ENCODE results near the gene EVC2.

The EVC2 gene

GRCh38 chr4:5757536-5757935 lies 49.2 kb upstream of the EVC2 start:
- ATAC-seq: no peak
- TF ChIP-seq ZFP3 (CRISPR knock-in tag; IDR thresholded peaks at IDR 0.05): no peak
- no peak for TF ChIP-seq PPARA (CRISPR knock-in tag; IDR thresholded peaks at IDR 0.05; ENCODE audit: borderline replicate concordance)
- TF ChIP-seq CSRNP3 (CRISPR knock-in tag; IDR thresholded peaks at IDR 0.05): no peak
- no peak for TF ChIP-seq ZFP30 (CRISPR knock-in tag; IDR thresholded peaks at IDR 0.05)
- no peak for TF ChIP-seq ZNF565 (CRISPR knock-in tag; conservative IDR thresholded peaks at IDR 0.05; ENCODE audit: low read depth)

GRCh38 chr4:5757091-5757490 lies 48.7 kb upstream of the EVC2 start:
- TF ChIP-seq POU6F1 (CRISPR knock-in tag; IDR thresholded peaks at IDR 0.05; ENCODE audit: borderline replicate concordance, low read depth) (no peak), ZNF565 (CRISPR knock-in tag; conservative IDR thresholded peaks at IDR 0.05; ENCODE audit: low read depth) (no peak), SNAI2 (CRISPR knock-in tag; IDR thresholded peaks at IDR 0.05) (no peak), ESRRG (CRISPR knock-in tag; IDR thresholded peaks at IDR 0.05) (no peak), ZC3H10 (CRISPR knock-in tag; IDR thresholded peaks at IDR 0.05) (no peak), CSRNP3 (CRISPR knock-in tag; IDR thresholded peaks at IDR 0.05) (no peak), BACH2 (CRISPR knock-in tag; IDR thresholded peaks at IDR 0.05; ENCODE audit: borderline replicate concordance) (no peak), ZNF70 (CRISPR knock-in tag; IDR thresholded peaks at IDR 0.05) (no peak), PPARA (CRISPR knock-in tag; IDR thresholded peaks at IDR 0.05; ENCODE audit: borderline replicate concordance) (no peak), OSR1 (CRISPR knock-in tag; IDR thresholded peaks at IDR 0.05) (no peak), ZNF8 (CRISPR knock-in tag; IDR thresholded peaks at IDR 0.05) (no peak), PATZ1 (CRISPR knock-in tag; IDR thresholded peaks at IDR 0.05; ENCODE audit: borderline replicate concordance) (no peak), CREB5 (CRISPR knock-in tag; IDR thresholded peaks at IDR 0.05; ENCODE audit: low read depth) (no peak)
- ATAC-seq: no peak

GRCh38 chr4:5756271-5756670 lies 47.9 kb upstream of the EVC2 start:
- ATAC-seq: no peak
- TF ChIP-seq SNAI2 (CRISPR knock-in tag; IDR thresholded peaks at IDR 0.05): no peak
- TF ChIP-seq OSR1 (CRISPR knock-in tag; IDR thresholded peaks at IDR 0.05): no peak

- no peak for ATAC-seq
- TF ChIP-seq ZC3H10 (CRISPR knock-in tag; IDR thresholded peaks at IDR 0.05) (no peak), ZNF8 (CRISPR knock-in tag; IDR thresholded peaks at IDR 0.05) (no peak), PATZ1 (CRISPR knock-in tag; IDR thresholded peaks at IDR 0.05; ENCODE audit: borderline replicate concordance) (no peak), TSHZ2 (CRISPR knock-in tag; IDR thresholded peaks at IDR 0.05) (no peak), ZFP30 (CRISPR knock-in tag; IDR thresholded peaks at IDR 0.05) (no peak), RARB (CRISPR knock-in tag; IDR thresholded peaks at IDR 0.05) (no peak), ZFP3 (CRISPR knock-in tag; IDR thresholded peaks at IDR 0.05) (no peak), GLIS3 (CRISPR knock-in tag; IDR thresholded peaks at IDR 0.05) (no peak)
Measured at GRCh38 chr4:5755679-5756078, 47.3 kb upstream of the EVC2 start.

Measured in SK-N-SH treated with all-trans-retinoic acid at 6 μM for 48 hours (cell line).